ENCODE results near the gene IL6. TPM values are rescaled to one million over a fixed set of nuclear protein-coding genes. Genes with fewer than 3 reads are reported as not detected.

Gene IL6
- polyA plus RNA-seq, 1 donor from 2014 or later, result not detected

- no peak overlapping the region for H2AFZ ChIP-seq (ENCODE audit: low read depth, low read length)
These were observed 2.3 kb downstream of the IL6 start for GRCh38 chr7:22729180-22729825.

GRCh38 chr7:22730066-22730710 lies 3.2 kb downstream of the IL6 start:
- H3K36me3 ChIP-seq (ENCODE audit: insufficient read depth, low read length), result no peaks in the 10 kb centered on the region
- no peak overlapping the region for H3K4me2 ChIP-seq (ENCODE audit: low read length)
- no peak overlapping the region for H3K4me3 ChIP-seq (ENCODE audit: low read length)
- H3K79me2 ChIP-seq (replicated peaks; ENCODE audit: insufficient read depth, low read length), result no peaks in the 10 kb centered on the region
- no peaks in the 10 kb centered on the region for H3K27me3 ChIP-seq (ENCODE audit: insufficient read depth, low read depth, low read length)
- no peak overlapping the region for H2AFZ ChIP-seq (ENCODE audit: low read depth, low read length)
- TF ChIP-seq RAD21 (conservative IDR thresholded peaks at IDR 0.05), result no peak
- no peaks in the 10 kb centered on the region for H3F3A ChIP-seq (ENCODE audit: insufficient read depth, low read length, poor library complexity, severe bottlenecking)
- H3K27ac ChIP-seq (ENCODE audit: low read length), result no peak overlapping the region
- H3K9me3 ChIP-seq (ENCODE audit: low read length), result no peaks in the 10 kb centered on the region
- no peaks in the 10 kb centered on the region for H4K20me1 ChIP-seq (ENCODE audit: insufficient read depth)
- no peak overlapping the region for H3K9ac ChIP-seq (ENCODE audit: low read length)
- H3K9me2 ChIP-seq (ENCODE audit: insufficient read depth, low read length), result no peaks in the 10 kb centered on the region

More at GRCh38 chr7:22729180-22729825, 2.3 kb downstream of the IL6 start:
- no peak overlapping the region for H3K4me2 ChIP-seq (ENCODE audit: low read length)
- H3K36me3 ChIP-seq (ENCODE audit: insufficient read depth, low read length), result no peaks in the 10 kb centered on the region
- H3F3A ChIP-seq (ENCODE audit: insufficient read depth, low read length, poor library complexity, severe bottlenecking), result no peaks in the 10 kb centered on the region
- H3K27me3 ChIP-seq (ENCODE audit: insufficient read depth, low read depth, low read length), result no peaks in the 10 kb centered on the region
- no peaks in the 10 kb centered on the region for H3K79me2 ChIP-seq (replicated peaks; ENCODE audit: insufficient read depth, low read length)
- H3K27ac ChIP-seq (ENCODE audit: low read length), result no peak overlapping the region
- no peaks in the 10 kb centered on the region for H3K9me2 ChIP-seq (ENCODE audit: insufficient read depth, low read length)
- H3K9ac ChIP-seq (ENCODE audit: low read length), result no peak overlapping the region
- no peaks in the 10 kb centered on the region for H3K9me3 ChIP-seq (ENCODE audit: low read length)
- no peaks in the 10 kb centered on the region for H4K20me1 ChIP-seq (ENCODE audit: insufficient read depth)
- H3K4me3 ChIP-seq (ENCODE audit: low read length), result no peak overlapping the region
- TF ChIP-seq SMC3 (conservative IDR thresholded peaks at IDR 0.05; ENCODE audit: poor library complexity) (no peak), MXI1 (conservative IDR thresholded peaks at IDR 0.05; ENCODE audit: poor library complexity, severe bottlenecking) (no peak), POLR2AphosphoS5 (IDR thresholded peaks at IDR 0.05) (no peak), EZH2 (IDR thresholded peaks at IDR 0.05; ENCODE audit: borderline replicate concordance, insufficient read depth, low read length, poor library complexity, severe bottlenecking) (no peak), TAF1 (IDR thresholded peaks at IDR 0.05; ENCODE audit: low read depth) (no peak), EP300 (conservative IDR thresholded peaks at IDR 0.05; ENCODE audit: poor library complexity, severe bottlenecking) (no peak), RAD21 (conservative IDR thresholded peaks at IDR 0.05) (no peak), CTCF (IDR thresholded peaks at IDR 0.05; ENCODE audit: poor library complexity, severe bottlenecking) (no peak)
- TF ChIP-seq, protein P1, sequence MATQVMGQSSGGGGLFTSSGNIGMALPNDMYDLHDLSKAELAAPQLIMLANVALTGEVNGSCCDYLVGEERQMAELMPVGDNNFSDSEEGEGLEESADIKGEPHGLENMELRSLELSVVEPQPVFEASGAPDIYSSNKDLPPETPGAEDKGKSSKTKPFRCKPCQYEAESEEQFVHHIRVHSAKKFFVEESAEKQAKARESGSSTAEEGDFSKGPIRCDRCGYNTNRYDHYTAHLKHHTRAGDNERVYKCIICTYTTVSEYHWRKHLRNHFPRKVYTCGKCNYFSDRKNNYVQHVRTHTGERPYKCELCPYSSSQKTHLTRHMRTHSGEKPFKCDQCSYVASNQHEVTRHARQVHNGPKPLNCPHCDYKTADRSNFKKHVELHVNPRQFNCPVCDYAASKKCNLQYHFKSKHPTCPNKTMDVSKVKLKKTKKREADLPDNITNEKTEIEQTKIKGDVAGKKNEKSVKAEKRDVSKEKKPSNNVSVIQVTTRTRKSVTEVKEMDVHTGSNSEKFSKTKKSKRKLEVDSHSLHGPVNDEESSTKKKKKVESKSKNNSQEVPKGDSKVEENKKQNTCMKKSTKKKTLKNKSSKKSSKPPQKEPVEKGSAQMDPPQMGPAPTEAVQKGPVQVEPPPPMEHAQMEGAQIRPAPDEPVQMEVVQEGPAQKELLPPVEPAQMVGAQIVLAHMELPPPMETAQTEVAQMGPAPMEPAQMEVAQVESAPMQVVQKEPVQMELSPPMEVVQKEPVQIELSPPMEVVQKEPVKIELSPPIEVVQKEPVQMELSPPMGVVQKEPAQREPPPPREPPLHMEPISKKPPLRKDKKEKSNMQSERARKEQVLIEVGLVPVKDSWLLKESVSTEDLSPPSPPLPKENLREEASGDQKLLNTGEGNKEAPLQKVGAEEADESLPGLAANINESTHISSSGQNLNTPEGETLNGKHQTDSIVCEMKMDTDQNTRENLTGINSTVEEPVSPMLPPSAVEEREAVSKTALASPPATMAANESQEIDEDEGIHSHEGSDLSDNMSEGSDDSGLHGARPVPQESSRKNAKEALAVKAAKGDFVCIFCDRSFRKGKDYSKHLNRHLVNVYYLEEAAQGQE (IDR thresholded peaks at IDR 0.05; ENCODE audit: borderline replicate concordance), result no peak

Measured in neural cell (in vitro differentiated cells).